Amniotic stem cell (primary cell): ENCODE results near the gene CHTF8.
A peak's percentile ranks its signal among the peaks of the same experiment; 100 is the strongest.
"Not testable (repeated sequence)": the region's sequence is repeated elsewhere in the genome, so short reads cannot be mapped to it uniquely, and the experiment has no call there.

ENCODE experiments used
- DNase-seq: peaks from one replicate; lab custom pipeline; 2025; lab: John Stamatoyannopoulos, UW

The CHTF8 gene

DNA sequence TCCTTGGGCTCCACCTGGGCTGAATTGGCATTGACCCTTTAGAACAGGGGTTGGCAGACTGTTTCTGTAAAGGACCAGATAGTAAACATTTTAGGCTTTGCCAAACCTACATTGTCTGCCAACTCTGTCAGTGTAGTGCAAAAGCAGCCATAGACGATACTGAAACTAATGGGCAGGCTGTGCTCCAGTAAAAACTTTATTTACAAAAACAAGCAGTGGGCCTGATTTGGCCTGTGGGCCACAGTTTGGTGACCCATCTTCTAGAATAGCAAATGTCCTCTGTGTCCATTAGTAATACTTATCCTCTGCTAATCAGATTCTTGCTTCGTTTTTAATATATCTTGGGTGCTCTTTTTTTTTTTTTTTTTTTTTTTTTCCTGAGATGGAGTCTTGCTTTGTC lies 6.2 kb upstream of the CHTF8 start:
- DNase-seq, result no peak

DNA sequence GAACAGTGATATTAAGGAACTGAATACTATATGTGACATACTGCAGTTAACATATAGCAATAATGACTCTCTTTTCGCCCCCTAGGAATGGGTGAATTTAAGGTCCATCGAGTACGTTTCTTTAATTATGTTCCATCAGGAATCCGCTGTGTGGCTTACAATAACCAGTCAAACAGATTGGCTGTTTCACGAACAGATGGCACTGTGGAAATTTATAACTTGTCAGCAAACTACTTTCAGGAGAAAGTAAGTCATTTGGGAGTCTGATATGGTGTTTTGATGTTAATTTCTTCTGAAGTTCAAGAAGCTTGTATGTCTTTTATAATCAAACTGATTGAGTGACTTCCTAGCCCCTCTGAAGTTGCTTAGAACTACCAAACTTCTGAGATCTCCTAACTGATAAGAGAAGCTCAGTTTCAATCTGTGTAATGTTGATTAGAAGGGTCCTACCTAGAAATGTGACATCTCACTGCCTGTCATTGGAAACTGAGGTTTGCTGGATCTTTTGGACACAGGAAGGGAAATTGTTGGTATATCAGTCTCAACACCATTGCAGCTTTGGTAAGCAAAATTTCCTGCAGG lies 1.1 kb upstream of the CHTF8 start:
- DNase-seq, result no peak

DNA sequence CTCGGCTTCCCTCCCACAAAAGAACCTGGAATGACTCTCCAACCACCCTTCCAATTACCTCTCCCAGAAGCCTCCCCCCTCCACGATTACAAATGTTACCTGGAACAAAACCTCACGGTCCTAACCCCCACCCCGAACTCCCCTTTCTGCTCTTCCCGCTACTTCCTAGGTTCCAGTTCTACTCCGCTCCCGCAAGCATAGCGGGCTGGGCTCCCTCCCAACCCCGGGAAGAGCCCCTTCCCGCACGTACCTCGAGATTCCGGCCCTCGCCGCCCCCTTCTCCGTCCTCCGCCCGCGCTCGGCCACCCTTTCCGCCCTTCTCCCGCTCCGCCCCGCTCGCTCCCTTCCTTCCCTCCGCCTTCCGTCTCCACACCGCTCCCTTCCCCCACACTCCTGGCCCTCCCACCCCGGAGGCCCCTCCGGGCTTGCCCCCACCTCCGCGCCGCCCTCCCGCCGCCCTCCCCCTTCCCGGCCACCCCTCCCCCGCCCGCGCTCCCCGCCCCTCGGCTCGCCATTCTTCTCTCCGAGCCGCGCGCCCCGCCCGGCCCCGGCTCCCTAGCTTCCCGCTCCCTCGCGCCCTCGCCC lies 457 bp downstream of the CHTF8 start:
- DNase-seq, result peak; percentile 58

DNA sequence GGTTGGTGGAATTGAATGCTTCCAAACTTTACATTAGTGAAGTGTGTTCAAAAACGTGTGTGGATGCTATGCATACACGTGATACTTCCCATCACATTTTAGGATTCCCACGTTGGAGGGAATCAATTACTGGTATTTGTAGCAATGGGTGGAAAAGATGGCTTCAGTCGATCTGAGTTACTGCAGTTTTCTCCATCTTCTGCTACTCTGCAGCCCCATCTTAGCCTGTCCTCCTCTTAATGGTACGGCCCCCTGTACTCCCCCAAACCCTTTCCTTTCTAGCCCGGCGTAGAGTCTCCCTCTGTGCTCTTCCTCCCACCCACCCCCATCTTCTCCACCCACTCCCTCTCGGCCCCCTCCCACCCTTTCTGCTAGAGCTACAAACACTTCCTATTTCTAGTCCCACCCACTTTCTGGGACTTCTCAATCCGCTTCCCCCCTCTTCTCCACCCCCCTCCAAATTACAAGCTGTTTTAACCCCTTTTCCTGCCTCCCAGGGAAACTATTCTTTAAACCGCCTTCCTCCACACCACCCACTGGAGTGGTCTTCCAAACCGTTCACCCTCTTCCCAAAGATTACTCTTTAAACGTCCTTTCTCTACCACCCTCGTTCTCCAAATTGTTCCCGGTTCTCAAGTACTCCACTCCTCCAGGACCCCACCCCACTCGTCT lies 1.1 kb downstream of the CHTF8 start:
- no peak for DNase-seq

DNA sequence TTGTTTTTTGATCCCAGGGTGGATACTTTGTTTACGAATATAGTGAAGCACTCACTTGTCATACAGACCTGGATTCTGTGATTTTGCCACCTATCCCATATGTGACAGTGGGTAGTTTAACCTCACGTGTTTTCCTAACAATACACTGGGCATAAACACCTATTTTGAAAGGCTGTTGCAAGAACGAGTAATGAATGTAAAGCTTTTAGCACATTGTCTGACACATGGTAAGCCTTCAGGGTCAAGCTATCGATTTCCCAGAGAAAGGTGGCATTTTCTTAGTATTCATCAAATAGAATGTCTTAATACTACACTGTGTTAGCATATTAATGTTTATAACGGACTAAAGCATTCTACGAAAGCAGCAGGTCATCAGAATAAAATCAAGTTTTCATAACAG lies 1.9 kb downstream of the CHTF8 start:
- DNase-seq, result no peak

DNA sequence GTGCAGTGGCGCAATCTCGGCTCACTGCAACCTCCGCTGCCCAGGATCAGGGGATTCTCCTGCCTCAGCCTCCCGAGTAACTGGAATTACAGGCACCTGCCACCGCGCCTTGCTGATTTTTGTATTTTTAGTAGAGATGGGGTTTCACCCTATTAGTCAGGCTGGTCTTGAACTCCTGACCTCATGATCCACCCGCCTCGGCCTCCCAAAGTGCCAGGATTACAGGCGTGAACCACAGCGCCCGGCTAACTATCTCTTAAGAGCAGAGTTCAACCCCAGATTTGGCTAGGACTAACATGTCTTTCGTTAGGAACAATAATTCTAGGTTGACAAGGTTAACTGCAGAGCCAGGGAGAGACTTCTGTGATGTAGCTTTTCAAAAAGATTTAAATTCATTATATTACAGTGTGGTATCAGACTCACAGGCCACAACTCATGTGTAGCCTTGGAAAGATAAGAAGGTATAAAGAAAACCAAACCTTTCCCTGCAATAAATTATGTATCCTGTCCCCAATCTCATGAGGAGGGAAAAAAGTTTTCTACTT lies 4.3 kb downstream of the CHTF8 start:
- no peak for DNase-seq

DNA sequence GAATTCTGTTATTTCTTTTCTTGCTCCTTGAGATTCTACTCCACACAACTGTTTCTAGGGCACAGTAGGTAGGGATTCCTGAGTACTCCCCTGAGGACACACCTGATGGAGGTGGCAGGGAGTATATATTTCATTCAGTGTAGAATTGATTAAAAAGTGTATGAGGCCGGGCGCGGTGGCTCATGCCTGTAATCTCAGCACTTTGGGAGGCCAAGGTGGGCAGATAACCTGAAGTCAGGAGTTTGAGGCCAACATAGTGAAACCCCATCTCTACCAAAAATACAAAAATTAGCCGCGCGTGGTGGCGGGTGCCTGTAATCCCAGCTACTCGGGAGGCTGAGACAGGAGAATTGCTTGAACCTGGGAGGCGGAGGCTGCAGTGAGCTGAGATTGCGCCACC lies 5.6 kb downstream of the CHTF8 start:
- not testable (repeated sequence) for DNase-seq

DNA sequence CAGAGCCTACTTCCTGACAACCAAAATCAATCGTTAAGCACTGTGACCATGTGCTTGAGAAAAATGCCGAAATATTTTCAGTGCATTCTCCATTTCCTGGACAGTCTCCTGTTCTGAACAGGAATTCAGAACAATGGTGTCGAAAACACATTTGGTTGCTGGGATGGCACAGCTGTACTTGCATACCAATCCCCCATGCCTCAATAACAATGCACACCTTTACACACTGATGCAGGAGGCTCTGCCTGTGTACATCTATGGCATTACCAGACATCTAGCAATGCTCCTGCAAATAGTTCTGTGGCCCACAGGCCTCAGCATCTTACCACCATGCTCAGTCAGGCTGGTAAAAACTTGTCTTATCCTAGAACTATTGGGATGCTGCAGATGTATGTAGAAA lies 6.2 kb downstream of the CHTF8 start:
- no peak for DNase-seq

DNA sequence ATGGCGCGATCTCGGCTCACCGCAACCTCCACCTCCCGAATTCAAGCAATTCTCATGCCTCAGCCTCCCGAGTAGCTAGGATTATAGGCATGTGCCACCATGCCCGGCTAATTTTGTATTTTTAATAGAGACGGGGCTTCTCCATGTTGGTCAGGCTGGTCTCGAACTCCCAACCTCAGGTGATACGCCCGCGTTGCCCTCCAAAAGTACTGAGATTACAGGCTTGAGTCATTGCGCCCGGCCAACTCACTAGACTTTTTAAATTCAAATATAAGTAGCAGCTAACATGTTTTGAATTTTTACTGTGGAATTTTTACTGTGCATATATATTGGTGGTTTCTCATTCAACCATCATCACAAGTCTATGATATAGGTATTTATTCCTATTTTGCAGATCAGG lies 7.4 kb downstream of the CHTF8 start:
- DNase-seq, result not testable (repeated sequence)

DNA sequence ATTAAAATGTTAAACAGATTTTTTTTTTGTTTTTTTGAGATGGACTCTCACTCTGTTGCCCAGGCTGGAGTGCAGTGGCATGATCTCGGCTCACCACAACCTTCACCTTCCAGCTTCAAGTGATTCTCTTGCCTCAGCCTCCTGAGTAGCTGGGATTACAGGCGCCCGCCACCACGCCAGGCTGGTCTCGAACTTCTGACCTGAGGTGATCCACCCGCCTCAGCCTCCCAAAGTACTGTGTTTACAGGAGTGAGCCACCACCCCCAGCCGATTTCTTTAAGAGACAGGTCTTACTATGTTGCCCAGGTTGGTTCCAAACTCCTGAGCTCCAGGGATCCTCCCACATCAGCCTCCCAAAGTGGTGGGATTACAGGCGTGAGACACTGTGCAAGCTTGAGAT lies 8.0 kb downstream of the CHTF8 start:
- DNase-seq, result not testable (repeated sequence)

DNA sequence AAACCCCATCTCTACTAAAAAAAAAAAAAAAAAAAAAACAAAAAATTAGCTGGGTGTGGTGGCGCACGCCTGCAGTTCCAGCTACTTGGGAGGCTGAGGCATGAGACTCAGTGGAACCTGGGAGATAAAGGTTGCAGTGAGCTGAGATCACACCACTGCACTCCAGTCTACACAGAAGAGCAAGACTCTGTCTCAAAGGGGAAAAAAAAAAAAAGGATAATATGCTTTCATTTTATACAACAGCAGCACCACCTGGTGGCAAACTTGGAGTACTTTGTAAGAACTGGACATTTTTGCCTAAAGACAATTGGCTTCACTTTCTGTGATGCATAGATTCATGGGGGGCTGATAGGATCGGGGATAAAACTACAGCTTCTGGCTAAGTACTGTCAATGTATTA lies 8.5 kb downstream of the CHTF8 start:
- DNase-seq, result peak; percentile 63

DNA sequence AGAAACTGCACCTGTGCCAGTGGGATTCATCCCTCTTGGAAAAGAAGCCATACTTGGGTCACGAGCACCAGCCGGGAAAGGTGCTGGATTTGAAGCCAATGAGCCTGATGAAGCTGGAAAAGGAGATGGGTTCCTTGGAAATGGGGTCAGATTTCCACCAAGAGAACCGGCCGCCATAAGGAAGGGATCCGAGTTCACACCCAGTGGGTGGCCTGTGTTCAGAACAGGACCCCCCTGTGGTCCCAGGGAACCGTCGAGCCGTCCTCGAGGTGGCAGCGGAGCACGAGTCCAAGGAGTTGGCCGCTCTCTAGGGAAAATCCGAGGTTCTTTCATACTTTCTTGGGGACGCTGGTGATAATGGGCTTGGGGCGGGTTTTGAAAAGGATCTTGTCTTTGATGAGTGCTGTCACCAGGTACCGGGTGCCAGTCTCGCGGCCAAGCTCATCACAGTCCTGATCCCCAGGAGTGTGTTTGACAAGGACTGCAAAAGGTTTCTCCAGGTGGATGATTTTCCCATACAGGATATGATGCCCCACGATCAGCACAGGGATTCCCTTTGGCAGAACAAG lies 12.2 kb downstream of the CHTF8 start:
- DNase-seq, result no peak

DNA sequence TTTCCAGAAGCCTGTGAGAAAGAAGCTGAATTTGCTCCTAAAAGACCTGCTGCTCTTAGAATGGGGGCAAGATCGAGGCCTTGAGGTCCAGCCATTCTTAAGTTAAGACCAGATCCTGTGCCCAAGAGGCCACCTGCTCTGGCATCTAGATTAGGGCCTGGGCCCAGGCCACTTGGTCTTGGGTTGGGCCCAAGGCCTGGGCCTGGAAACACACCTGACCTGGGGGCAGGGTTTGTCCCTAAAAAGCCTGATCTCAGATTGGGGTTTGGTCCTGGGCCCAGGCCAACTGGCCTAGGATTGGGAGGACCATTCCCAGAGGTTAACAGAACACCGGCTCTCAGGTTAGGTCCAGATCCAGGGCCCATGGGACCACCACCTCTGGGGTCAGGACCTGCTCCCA lies 12.9 kb downstream of the CHTF8 start:
- DNase-seq, result no peak

DNA sequence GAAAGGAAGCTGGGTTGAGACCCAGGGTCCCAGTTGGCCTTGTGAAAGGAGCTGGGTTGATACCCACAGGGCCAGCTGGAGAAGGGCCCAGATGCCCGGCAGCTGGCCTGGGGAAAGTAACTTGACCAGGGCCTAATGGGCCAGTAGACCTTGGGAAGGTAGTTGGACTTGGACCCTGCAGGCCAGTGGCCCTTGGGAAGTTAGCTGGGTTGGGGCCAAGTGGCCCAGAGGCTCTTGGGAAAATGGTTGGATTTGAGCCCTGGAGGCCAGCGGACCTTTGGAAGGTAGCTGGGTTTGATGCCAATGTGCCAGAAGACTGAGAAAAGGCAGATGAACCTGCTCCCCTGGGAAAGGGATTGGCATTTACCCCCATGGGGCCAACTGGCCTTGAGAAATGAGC lies 13.4 kb downstream of the CHTF8 start:
- DNase-seq, result no peak

DNA sequence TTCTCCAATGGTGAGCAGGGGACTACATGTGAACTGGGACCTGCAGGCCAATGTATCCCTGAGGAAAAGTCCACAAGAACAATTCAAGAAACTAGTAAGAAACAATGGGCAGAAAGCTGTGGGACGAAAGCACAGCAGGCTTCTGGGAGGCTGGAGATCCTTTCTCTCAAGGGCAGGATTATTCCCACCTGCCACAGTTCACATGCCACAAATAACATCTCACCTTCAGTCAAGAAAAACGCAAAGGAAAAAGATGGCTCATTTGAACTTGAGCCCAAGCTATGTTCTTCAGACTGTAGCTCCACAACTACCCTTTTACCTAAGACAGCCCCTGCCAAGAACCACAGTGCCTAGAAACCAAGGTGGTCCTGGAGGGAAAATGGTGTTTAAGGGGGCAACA lies 13.9 kb downstream of the CHTF8 start:
- DNase-seq, result no peak

DNA sequence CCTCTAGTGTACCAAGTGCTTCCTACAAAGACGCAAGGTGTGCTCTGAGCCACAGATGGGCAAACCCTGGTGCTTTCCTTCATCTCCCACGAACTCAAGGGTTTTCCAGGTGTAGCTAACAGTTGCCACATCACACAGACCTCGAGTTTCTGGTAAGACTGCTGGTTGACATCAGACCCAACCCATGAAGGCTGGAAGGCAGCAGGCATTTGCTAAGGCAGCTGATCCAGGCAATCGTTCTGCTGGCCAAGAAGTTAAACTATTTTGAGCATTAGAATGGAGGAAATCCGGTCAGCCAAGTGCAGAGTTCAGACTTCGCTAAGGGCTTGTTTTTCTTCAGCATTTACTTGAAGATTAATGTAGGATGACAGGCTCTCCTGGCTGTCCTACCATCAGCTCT lies 15.5 kb downstream of the CHTF8 start:
- DNase-seq, result no peak

DNA sequence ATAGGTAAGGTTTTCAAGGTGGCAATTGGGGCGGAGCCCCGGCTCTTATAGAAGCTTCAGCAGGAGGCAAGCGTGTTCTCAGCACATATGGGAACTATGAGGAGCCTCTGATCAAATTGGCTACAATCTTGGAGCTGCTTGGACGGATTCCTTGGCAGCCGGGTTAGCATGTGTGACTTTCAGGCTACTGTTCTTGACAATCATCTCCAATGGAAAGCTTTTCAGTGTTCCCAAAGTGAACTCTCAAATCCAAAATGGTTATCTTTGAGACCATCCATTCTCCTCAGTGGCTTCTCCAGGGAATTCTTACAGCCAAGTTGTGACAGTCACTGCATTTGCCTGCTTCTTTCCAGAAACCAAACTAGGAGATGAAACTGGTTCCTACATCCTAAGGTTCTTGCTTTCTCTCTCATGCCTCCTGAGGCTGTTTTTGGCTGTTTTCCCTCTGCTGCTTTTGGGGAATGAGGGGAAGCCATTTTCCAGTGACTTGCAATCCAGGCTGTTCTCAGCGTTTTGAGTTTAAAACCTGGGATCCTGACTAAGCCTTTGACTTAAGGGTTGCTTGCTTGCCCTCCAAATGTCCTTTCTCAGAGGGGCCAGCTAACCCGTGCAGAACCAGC lies 16.0 kb downstream of the CHTF8 start:
- no peak for DNase-seq

DNA sequence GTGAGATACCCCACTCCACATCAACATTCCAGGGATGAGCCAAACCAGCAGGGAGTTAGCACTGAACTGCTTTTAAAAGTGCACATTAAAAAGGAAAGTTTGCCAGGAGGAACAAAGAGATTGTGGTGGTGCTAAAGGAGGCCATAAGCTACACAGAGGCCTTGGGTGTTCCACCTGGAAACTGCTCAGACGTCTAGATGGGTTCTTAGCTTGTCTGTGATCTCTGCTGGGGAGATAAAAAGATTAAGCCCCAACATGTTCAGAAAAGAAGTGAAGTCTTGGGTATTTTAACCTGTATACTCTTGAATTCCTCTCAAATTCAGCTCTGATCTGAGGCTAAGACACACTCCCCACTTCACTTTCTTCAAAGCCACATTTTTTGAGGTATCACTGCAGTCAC lies 16.6 kb downstream of the CHTF8 start:
- no peak for DNase-seq

DNA sequence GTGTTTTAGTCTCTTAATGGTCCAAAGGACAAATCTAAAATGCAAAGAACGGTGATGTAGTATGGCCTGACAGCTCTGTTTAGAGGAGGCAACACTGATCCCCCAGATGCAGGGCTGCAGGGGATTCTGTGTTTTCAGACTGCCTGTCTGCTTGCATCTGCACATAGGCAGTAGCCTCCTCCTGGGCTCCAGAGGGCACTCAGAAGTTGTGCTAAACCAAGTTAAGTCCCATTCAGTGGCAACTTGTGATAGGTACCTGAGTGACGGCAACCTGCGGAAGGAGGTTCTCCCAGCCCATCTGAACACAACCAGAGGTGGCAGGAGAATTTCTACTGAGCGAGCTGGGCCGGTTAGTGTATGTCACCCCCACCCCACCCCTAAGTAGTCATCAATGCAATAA lies 17.0 kb downstream of the CHTF8 start:
- no peak for DNase-seq

DNA sequence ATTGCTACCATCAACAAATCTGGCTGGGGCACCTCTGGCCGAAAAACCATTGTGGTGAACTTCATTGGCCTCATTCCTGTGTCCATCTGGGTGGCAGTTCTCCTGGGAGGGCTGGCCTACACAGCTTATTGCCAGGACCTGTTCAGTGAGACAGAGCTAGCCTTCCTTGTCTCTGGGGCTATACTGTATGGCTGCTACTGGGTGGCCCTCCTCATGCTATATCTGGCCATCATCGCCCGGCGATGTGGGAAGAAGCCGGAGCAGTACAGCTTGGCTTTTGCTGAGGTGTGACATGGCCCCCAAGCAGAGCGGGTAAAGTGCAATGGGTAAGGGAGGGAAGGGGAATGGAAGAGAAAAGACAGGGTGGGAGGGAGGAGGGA lies 17.4 kb downstream of the CHTF8 start:
- no peak for DNase-seq

DNA sequence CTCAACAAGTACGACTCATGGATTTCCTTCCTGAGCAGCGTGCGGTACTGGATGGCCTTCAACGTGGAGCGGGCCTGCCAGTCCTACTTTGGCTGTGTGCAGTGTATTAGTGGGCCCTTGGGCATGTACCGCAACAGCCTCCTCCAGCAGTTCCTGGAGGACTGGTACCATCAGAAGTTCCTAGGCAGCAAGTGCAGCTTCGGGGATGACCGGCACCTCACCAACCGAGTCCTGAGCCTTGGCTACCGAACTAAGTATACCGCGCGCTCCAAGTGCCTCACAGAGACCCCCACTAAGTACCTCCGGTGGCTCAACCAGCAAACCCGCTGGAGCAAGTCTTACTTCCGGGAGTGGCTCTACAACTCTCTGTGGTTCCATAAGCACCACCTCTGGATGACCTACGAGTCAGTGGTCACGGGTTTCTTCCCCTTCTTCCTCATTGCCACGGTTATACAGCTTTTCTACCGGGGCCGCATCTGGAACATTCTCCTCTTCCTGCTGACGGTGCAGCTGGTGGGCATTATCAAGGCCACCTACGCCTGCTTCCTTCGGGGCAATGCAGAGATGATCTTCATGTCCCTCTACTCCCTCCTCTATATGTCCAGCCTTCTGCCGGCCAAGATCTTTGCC lies 17.9 kb downstream of the CHTF8 start:
- no peak for DNase-seq

DNA sequence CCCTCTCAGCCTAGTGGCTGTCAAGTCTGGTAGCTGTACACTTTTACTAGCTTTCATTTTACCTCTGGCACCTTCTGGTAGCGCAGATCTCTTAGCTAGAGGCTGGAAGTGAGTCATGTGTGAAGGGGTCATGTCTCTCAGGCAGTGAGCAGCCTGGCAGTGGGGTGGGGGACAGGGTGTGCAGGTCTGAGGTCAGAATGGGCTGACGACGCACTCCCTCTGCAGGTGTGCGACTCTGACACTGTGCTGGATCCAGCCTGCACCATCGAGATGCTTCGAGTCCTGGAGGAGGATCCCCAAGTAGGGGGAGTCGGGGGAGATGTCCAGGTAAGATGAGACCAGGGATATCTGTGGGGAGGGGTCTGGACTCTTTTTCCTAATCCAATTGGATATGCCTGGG lies 19.2 kb downstream of the CHTF8 start:
- DNase-seq, result no peak
